ENCODE data around the gene MAMDC2.
"Not testable (repeated sequence)": the region's sequence is repeated elsewhere in the genome, so short reads cannot be mapped to it uniquely, and the experiment has no call there.

Gene MAMDC2

DNA sequence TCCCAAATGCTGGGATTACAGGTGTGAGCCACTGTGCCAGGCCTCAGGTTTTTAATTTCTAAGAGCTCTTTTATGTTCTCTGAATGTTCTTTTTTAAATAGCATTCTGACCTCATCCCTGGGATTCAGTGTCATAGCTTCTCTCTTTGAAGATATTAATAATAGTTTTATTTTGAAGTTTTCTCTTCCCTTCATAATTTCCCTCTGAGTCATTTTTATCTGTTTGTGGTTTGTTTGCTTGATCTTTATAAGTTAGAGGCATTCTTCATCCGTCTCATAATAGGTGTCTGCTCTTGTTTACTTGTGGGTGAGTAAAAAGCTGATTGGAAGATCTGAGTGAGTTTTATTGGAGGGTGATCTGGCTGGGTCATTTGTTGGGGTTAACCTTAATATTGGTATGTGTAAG is 12.5 kb upstream of the MAMDC2 start:
- POLR2A ChIA-PET (ENCODE audit: low non-redundant PET), result no interaction called here
- no peak overlapping the region for H3K27ac ChIP-seq
- peak; percentile 50 for DNase-seq (ENCODE audit: low spot score)
- TF ChIP-seq, protein P1, sequence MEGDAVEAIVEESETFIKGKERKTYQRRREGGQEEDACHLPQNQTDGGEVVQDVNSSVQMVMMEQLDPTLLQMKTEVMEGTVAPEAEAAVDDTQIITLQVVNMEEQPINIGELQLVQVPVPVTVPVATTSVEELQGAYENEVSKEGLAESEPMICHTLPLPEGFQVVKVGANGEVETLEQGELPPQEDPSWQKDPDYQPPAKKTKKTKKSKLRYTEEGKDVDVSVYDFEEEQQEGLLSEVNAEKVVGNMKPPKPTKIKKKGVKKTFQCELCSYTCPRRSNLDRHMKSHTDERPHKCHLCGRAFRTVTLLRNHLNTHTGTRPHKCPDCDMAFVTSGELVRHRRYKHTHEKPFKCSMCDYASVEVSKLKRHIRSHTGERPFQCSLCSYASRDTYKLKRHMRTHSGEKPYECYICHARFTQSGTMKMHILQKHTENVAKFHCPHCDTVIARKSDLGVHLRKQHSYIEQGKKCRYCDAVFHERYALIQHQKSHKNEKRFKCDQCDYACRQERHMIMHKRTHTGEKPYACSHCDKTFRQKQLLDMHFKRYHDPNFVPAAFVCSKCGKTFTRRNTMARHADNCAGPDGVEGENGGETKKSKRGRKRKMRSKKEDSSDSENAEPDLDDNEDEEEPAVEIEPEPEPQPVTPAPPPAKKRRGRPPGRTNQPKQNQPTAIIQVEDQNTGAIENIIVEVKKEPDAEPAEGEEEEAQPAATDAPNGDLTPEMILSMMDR (conservative IDR thresholded peaks at IDR 0.05; ENCODE audit: low read depth), result no peak
- CTCF ChIA-PET, result interaction anchor here (0.7 kb wide), 1 partner anchor 15 kb away, joined by 3 read pairs; no protein-coding TSS in a partner anchor

DNA sequence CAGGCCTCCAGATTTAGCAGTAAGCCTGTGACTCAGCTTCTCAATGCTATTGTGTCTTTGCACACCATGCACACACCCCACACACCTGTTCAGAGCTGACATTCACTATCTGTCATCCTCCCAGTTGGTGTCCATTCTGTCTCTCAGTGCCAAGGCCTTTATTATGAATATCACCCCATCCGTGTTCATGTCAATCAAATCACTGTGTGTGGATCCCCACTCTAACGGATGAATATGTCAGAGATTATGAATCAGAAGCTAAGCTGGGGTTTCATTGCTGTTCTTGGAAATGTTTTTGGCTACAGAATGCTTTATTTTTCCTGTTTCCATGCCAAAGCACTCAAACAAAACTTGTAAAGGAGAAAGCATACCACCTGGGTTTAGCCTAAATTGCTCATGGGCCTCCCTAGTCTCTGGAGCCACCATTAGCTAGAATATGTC is 9.4 kb upstream of the MAMDC2 start:
- DNase-seq (ENCODE audit: low spot score), result no peak
- ChIA-PET CTCF (no interaction called here), POLR2A (ENCODE audit: low non-redundant PET) (no interaction called here)
- H3K27ac ChIP-seq, result no peak overlapping the region
- TF ChIP-seq, protein P1 (conservative IDR thresholded peaks at IDR 0.05; ENCODE audit: low read depth), result no peak

DNA sequence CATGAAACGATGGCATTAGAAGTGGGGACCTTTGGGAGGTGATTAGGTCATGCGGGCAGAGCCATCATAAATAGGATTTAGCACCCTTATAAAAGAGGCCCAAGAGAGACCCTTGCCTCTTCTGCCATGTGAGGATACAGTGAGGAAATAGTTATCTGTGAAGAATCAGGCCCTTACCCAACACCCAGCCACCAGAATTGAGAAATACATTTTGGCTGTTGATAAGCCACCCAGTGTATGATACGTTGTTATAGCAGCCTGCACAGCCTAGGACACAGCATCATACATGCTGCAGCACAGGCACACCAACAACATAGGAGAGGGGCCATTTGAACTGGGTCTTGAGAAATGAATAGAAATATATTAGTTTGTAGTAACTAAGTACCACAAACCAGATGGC is 8.0 kb upstream of the MAMDC2 start:
- POLR2A ChIA-PET (ENCODE audit: low non-redundant PET), result no interaction called here
- no peak overlapping the region for H3K27ac ChIP-seq
- no peak for DNase-seq (ENCODE audit: low spot score)
- TF ChIP-seq, protein P1 (conservative IDR thresholded peaks at IDR 0.05; ENCODE audit: low read depth), result no peak
- CTCF ChIA-PET, result no interaction called here

DNA sequence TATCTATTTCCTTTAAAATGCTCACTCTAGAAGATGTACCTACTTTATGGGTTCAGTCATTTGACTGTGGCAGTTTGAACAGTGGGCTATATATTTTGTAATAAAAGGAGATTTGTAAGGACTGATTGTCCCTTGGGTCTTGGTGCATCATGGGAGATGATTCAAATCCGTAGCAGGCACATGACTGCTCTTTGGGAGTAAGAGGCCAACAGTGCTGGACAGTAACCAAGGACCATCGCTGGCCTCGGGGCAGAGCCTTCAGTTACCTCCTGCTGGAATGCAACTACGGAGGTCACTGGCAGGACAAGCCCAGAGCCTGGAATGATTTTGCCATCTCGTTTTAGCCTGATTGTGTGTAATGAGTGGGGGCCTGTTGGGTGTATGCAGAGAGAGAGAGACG is 7.0 kb upstream of the MAMDC2 start:
- CTCF ChIA-PET, result no interaction called here
- TF ChIP-seq, protein P1 (conservative IDR thresholded peaks at IDR 0.05; ENCODE audit: low read depth), result no peak
- DNase-seq (ENCODE audit: low spot score), result no peak
- H3K27ac ChIP-seq, result no peak overlapping the region
- POLR2A ChIA-PET (ENCODE audit: low non-redundant PET), result no interaction called here

DNA sequence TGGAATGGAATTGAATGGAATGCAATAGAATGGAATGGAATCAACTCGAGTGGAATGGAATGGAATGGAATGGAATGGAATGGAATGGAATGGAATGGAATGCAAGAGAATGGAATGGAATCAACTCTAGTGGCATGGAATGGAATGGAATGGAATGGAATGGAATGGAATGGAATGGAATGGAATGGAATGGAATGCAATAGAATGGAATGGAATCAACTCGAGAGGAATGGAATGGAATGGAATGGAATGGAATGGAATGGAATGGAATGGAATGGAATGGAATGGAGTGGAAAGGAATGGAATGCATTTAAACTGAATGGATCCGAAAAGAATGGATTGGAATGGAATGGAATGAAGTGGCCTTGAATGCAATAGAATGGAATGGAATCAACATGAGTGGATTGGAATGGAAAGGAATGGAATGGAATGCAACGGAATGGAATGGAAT is 5.5 kb upstream of the MAMDC2 start:
- CTCF ChIA-PET; H3K27ac ChIP-seq; POLR2A ChIA-PET (ENCODE audit: low non-redundant PET); DNase-seq (ENCODE audit: low spot score): not testable (repeated sequence)

DNA sequence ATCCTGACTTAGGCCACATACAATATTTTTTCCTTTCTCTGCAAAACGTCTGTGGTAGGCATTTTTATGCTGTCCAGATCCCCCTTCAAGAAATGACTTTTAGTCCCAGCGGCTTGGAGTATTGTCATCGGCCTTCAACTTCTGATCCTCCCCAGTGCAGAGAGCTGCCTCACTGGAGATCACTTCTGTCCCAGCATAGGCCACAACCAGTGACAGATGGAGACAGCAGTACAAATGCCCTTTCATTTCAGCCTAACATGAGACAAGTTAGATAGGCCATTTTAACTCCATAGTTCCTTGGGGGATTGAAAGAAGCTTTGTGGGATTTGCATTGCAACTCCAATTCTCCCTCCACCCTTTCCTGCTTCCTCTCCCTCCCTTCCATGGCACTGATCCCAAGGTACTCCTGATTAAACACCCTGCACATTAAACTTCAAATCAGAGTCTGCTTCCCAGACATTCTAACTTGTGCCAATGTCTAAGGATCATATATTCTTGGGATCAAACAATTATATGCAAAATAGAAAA is 3.2 kb upstream of the MAMDC2 start:
- H3K27ac ChIP-seq, result no peak overlapping the region
- TF ChIP-seq, protein P1 (conservative IDR thresholded peaks at IDR 0.05; ENCODE audit: low read depth), result no peak
- CTCF ChIA-PET, result no interaction called here
- POLR2A ChIA-PET (ENCODE audit: low non-redundant PET), result no interaction called here
- DNase-seq (ENCODE audit: low spot score), result no peak

DNA sequence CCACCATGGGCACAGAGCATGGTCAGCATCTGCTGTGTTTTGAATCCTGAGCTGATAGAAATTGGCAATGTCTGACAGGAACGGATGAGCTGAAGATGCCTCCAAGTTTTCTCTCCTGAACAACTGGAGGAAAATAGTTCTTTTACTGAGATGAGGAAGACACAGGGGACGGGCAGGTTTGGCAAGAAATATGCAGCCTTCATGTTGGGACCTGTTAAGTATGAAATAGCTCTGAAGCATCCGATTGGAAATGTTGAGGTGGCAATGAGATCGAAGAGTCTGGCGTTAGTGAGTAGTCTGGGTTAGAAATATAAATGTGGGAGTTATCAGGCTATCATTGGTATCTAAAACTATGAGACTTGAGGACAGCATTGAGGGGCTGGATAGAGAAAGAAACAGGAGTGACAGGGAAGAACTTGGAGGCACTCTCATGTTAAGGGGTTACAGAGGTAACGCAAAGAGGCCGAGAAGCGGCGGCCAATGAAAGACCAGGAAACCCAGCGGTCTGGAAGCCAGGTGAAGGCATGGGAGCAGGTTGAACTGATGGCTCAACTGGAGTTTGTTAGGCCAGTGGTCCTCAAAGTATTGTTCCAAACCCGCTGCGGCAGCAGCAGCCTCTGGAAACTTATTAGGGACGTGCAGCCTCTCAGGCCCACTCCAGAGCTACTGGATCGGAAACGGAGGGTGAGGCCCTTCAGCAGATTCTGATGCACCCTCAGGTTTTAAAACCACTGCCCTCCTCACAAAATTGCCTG is 1.0 kb upstream of the MAMDC2 start:
- ChIA-PET POLR2A (ENCODE audit: low non-redundant PET) (no interaction called here), CTCF (interaction anchor here (1.4 kb wide), 1 partner anchor 93 kb away, joined by 3 read pairs; no protein-coding TSS in a partner anchor)
- DNase-seq (ENCODE audit: low spot score), result peak; percentile 34
- TF ChIP-seq, protein P1 (conservative IDR thresholded peaks at IDR 0.05; ENCODE audit: low read depth), result no peak
- no peak overlapping the region for H3K27ac ChIP-seq
